HG03575 (cell line): ENCODE measurements around the gene CCKAR.
"Not testable (repeated sequence)": the region's sequence is repeated elsewhere in the genome, so short reads cannot be mapped to it uniquely, and the experiment has no call there.

Source experiments
- ATAC-seq: cut with Tn5 transposase; IDR thresholded peaks from one replicate; pipeline ENCODE4 v1.9.1; 2021; ENCODE audit not compliant: unreplicated experiment, insufficient number of reproducible peaks, low FRiP score; ENCODE audit errors: extremely low read depth

CCKAR gene

GRCh38 chr4:26490111-26490959 is at the start of gene CCKAR:
Gene CCKAR, minus strand, starts transcription at chr4:26490484. Its CDS starts 217 bp downstream, at chr4:26490267.
- ATAC-seq = no peak

- ATAC-seq = no peak
These were observed 43.4 kb upstream of the CCKAR start for GRCh38 chr4:26533685-26534084.

- no peak for ATAC-seq
These were observed 41.3 kb upstream of the CCKAR start for GRCh38 chr4:26531491-26532116.

- ATAC-seq = no peak
These were observed 39.8 kb upstream of the CCKAR start for GRCh38 chr4:26530099-26530498.

- ATAC-seq = no peak
These were observed 39.2 kb upstream of the CCKAR start for GRCh38 chr4:26529479-26529878.

GRCh38 chr4:26525771-26526150 is 35.5 kb upstream of the CCKAR start:
- no peak for ATAC-seq

GRCh38 chr4:26525136-26525770 is 35.0 kb upstream of the CCKAR start:
- ATAC-seq = no peak

- no peak for ATAC-seq
These were observed 33.7 kb upstream of the CCKAR start for GRCh38 chr4:26524011-26524410.

- ATAC-seq = no peak
These were observed 32.2 kb upstream of the CCKAR start for GRCh38 chr4:26522478-26522877.

GRCh38 chr4:26520728-26521450 is 30.6 kb upstream of the CCKAR start:
- no peak for ATAC-seq

- no peak for ATAC-seq
These were observed 25.7 kb upstream of the CCKAR start for GRCh38 chr4:26515936-26516335.

- no peak for ATAC-seq
These were observed 20.2 kb upstream of the CCKAR start for GRCh38 chr4:26510334-26510964.

- no peak for ATAC-seq
These were observed 19.5 kb upstream of the CCKAR start for GRCh38 chr4:26509681-26510333.

- ATAC-seq = no peak
These were observed 17.0 kb upstream of the CCKAR start for GRCh38 chr4:26507286-26507685.

- no peak for ATAC-seq
These were observed 13.6 kb upstream of the CCKAR start for GRCh38 chr4:26503844-26504243.

- no peak for ATAC-seq
These were observed 13.1 kb upstream of the CCKAR start for GRCh38 chr4:26503427-26503826.

- not testable (repeated sequence) for ATAC-seq
These were observed 10.3 kb upstream of the CCKAR start for GRCh38 chr4:26500565-26500999.

GRCh38 chr4:26496207-26496783 is 6.0 kb upstream of the CCKAR start:
- ATAC-seq = no peak
